GM21529 (cell line): ENCODE data around the gene PARM1.

Experiments used
- ATAC-seq: cut with Tn5 transposase; IDR thresholded peaks from one replicate; pipeline ENCODE4 v1.9.1; 2021; ENCODE audit not compliant: unreplicated experiment

PARM1 gene

DNA sequence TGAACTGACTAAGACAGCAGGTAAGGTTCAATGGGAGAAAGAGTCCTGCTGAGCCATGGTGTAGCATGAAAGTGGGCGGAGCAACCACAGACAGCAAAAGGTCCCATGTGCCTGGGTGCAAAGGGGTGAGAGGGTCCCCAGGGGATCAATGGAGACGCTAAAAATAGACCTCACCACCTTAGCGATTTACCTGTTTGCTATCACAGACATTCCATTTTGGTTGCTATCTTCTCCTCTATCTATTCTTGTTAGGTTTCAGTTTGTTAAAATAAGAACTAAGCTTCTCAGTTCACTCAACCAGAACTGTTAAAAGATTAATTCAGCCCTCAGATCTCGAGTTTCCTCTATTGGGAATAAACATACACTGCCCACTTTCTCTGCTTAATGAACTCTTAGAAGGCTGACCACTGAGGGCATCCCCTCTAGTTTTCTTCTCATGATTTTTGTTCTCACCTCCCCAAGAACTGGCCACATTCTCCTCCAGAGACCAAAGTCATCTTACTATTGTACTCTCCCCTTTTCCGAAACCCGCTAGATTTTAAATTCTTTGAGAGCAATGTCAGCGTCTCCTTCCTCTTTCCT lies 136.7 kb downstream of the PARM1 start:
- ATAC-seq = peak; percentile 77

DNA sequence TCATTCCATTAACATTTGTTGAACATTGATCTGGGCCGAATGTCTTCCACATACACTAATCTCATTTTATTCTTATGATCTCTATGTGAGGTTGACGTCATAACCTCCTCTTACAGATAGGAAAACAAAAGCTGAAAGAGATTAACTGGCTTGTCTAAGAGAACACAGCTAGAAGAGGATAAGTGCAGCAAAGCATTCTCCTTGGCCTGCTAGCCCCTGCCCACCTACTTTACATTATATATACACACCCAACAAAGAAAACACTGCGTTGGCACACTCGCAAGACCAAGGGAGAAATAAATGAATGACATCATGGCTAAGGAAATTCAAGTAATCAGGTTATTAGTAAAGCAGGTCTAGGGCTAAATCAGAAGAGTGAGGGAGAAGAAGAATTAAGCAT lies 138.4 kb downstream of the PARM1 start:
- no peak for ATAC-seq

DNA sequence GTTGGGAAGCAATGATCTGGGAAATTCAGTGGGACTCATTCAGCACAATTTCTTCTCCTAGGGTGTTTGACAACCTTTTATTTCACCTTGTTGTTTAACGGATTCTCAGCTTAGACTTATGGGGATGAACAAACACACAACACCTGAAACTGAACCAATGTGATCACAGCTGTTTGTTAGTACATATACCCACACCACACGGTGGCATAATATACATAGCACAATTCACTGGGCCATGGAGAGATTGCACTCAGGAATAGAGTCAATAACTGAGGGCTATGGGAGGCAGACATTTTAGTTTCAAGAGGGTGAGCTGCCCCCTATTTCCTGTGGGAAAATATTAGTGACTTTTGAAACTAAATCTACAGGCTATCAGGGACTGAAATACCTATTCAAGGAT lies 148.0 kb downstream of the PARM1 start:
- no peak for ATAC-seq

DNA sequence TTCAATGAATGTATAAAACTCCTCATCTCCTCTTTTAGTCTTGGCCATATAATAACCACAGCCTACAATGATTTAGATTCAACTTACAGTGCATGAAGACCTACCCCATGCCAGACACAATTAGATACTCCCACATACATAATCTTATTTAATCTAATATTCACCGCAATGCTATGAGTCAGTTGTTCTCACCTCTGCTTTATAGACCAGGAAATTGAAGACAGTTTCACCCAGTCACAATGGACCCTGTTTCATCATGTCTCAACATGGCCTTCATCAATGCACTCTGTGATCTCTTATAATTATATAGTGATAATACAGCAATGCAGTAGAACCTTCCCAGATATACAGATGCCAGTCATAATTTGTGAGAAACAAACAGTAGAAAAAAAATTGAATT lies 148.6 kb downstream of the PARM1 start:
- ATAC-seq = no peak

DNA sequence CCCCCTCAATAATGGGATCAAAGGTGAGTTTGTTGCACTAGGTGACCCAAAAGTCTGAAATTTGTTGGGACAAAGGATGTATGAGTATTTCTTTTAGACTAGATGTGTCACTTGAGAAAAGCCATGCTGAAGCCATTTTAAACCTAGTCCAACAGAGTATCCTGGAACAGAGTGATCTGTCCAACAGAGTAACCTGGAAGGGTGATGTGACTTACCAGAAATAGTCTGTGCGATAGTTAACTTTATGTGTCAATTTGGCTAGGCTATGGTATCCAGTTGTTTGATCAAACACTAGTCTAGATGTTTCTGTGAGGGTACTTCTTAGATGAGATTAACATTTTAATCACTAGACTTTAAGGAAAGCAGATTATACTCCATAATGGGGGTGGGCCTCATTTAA lies 154.5 kb downstream of the PARM1 start:
- no peak for ATAC-seq

DNA sequence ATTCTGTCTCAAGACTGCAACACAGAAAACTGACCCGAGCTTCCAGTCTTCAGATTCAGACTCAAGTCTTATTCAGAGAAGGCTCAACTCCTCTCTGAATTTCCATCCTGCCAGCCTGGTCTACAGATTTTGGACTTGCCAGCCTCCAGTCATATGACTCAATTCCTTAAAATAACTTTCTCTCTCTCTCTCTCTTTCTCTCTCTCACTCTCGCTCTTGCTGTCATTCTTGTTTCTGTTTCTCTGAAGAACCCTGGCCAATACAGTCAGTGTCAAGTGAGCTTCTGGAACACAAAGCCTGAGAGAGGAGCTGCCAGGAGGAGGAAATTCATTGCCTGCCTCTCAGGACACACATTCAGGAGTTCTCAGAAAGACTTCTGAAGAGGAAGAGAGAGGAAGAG lies 154.9 kb downstream of the PARM1 start:
- peak; percentile 83 for ATAC-seq

DNA sequence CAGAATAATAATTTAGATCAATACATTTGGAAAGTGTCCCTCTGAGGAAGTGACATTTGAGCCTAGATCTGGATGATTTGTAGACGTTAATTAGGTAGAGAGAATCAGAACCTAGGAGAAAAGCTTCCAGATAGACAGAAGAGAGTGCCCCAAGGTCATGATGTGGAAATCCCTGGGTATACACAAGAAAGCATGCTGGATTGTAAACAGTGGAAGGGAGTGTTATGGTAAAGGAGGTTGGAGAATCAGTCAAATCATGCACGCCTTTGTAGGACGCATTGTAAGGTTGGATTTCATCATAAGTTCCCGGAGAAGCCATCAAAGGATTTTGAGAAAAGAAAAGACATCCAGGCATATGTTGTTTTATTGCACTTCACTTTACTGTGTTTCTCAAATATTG lies 156.3 kb downstream of the PARM1 start:
- no peak for ATAC-seq

DNA sequence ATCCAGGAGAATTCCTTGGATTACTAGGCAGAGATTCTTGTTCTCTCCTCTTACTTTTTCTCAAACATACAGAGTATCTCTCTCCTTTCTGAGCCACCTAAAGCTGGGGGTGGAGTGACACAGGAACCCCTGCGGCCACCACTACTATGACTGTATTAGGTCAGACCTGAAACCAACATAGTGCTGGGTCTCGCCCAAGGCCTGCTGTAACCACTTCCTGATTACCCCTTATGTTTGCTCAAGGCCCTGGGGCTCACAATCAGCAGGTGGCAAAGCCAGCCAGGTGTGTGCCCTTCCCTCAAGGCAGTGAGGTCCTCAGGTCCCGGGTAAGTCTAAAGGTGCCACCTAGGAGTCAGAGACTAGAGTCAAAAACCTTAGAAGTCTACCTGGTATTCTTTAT lies 166.4 kb downstream of the PARM1 start:
- ATAC-seq = peak; percentile 89
